Karpas-422 (cell line): ENCODE results near the gene THSD4. TPM values are rescaled to one million over a fixed set of nuclear protein-coding genes. Genes with fewer than 3 reads are reported as not detected.
"Not testable (repeated sequence)": the region's sequence is repeated elsewhere in the genome, so short reads cannot be mapped to it uniquely, and the experiment has no call there.

ENCODE experiments used
- DNase-seq: peaks from one replicate; pipeline ENCODE4 v3.0.0-alpha.2; 2015
- H2AFZ ChIP-seq: fragments of 200-600 bp; sonication (generic); 2 replicates; pipeline ENCODE4 v1.6.1; 2014; ENCODE audit warnings: antibody characterized with exemption, low read length, mixed read lengths
- H3K27ac ChIP-seq: fragments of 200-600 bp; sonication (generic); 2 replicates; pipeline ENCODE4 v1.5.1; 2014; ENCODE audit warnings: mild to moderate bottlenecking, low read length, moderate library complexity
- H3K27me3 ChIP-seq: fragments of 200-600 bp; sonication (generic); 2 replicates; pipeline ENCODE4 v1.6.1; 2014; ENCODE audit warnings: low read length, mixed read lengths
- H3K36me3 ChIP-seq: fragments of 200-600 bp; sonication (generic); 2 replicates; pipeline ENCODE4 v1.6.1; 2014; ENCODE audit warnings: low read length, mixed read lengths; ENCODE audit not compliant: insufficient read depth
- H3K4me1 ChIP-seq: fragments of 200-600 bp; sonication (generic); 2 replicates; pipeline ENCODE4 v1.6.1; 2014; ENCODE audit warnings: mild to moderate bottlenecking, low read length, mixed read lengths
- H3K4me2 ChIP-seq: fragments of 200-600 bp; sonication (generic); 2 replicates; pipeline ENCODE4 v1.6.1; 2014; ENCODE audit warnings: low read length, low read depth, mild to moderate bottlenecking; ENCODE audit not compliant: poor library complexity, severe bottlenecking
- H3K4me3 ChIP-seq: fragments of 200-600 bp; sonication (generic); 2 replicates; pipeline ENCODE4 v1.5.1; 2014; ENCODE audit warnings: mild to moderate bottlenecking, antibody characterized with exemption, low read length, mixed read lengths
- H3K79me2 ChIP-seq: fragments of 200-600 bp; sonication (generic); 2 replicates; pipeline ENCODE4 v1.6.1; 2014; ENCODE audit warnings: mild to moderate bottlenecking, low read length, mixed read lengths
- H3K9ac ChIP-seq: fragments of 200-600 bp; sonication (generic); 2 replicates; pipeline ENCODE4 v1.6.0; 2014; ENCODE audit warnings: low read length
- H3K9me2 ChIP-seq: fragments of 200-600 bp; sonication (generic), shearing (Covaris generic); replicated peaks from 2 replicates; pipeline ENCODE4 v1.6.0; 2014; ENCODE audit warnings: mild to moderate bottlenecking, low read length, moderate library complexity; ENCODE audit not compliant: insufficient read depth
- H3K9me3 ChIP-seq: fragments of 300-700, 200-600 bp; sonication (generic); 2 replicates; pipeline ENCODE4 v1.6.1; 2014; ENCODE audit warnings: low read length, mixed read lengths
- H4K20me1 ChIP-seq: fragments of 200-600 bp; sonication (generic); 2 replicates; pipeline ENCODE4 v1.6.1; 2014; ENCODE audit warnings: mild to moderate bottlenecking, antibody characterized with exemption, low read length, low read depth; ENCODE audit not compliant: insufficient read depth
- total RNA-seq: library from RNA; depleted of rRNA; stranded (reverse); fragments of >200 nt; shearing (Covaris generic); gene quantifications from 2 replicates; pipeline ENCODE4 v1.2.3, GENCODE V29; 2014; ENCODE audit warnings: low replicate concordance

The THSD4 gene
- total RNA-seq, 1 experiment from 2014 or later: 0.11 TPM

- Histone ChIP-seq H2AFZ (no peak overlapping the region), H3K9me3 (no peaks in the 10 kb centered on the region), H4K20me1 (no peaks in the 10 kb centered on the region), H3K4me3 (no peak overlapping the region), H3K4me1 (no peaks in the 10 kb centered on the region), H3K9ac (no peak overlapping the region), H3K4me2 (no peak overlapping the region), H3K27ac (no peak overlapping the region), H3K9me2 (no peaks in the 10 kb centered on the region), H3K27me3 (no peaks in the 10 kb centered on the region), H3K36me3 (no peaks in the 10 kb centered on the region), H3K79me2 (no peaks in the 10 kb centered on the region)
- DNase-seq: no peak
These were observed 84.4 kb downstream of the THSD4 start for GRCh38 chr15:71199384-71200351.

DNA sequence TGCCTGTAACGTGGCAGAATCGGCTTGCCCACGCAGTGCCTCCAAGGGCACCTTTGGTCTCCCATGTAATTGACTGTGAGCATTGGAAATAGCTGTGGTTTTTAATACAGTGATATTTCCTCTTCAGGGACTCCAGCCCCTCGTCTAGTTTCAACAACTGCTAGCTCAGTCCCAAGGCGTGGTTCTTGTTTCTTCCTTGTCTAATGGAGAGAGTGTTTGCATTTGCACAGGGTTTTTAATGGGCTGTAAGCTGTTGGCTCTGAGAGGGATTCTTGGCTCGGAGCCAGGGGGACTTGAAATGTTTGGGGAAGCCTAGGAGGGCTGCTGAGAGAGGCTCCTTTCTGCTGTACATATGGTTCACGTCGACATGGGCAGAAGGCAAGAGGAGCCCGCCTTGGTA is 86.2 kb downstream of the THSD4 start:
- Histone ChIP-seq H2AFZ (no peak overlapping the region), H3K27ac (no peak overlapping the region), H4K20me1 (no peaks in the 10 kb centered on the region), H3K4me2 (no peak overlapping the region), H3K27me3 (no peaks in the 10 kb centered on the region), H3K79me2 (no peaks in the 10 kb centered on the region), H3K36me3 (no peaks in the 10 kb centered on the region), H3K9me2 (no peaks in the 10 kb centered on the region), H3K9me3 (no peaks in the 10 kb centered on the region), H3K9ac (no peak overlapping the region), H3K4me3 (no peak overlapping the region), H3K4me1 (no peaks in the 10 kb centered on the region)
- no peak for DNase-seq

- Histone ChIP-seq H3K9me2 (no peaks in the 10 kb centered on the region), H3K36me3 (no peaks in the 10 kb centered on the region), H3K79me2 (no peaks in the 10 kb centered on the region), H3K4me2 (no peak overlapping the region), H3K9ac (no peak overlapping the region), H3K27me3 (no peaks in the 10 kb centered on the region), H4K20me1 (no peaks in the 10 kb centered on the region), H3K27ac (no peak overlapping the region), H3K9me3 (no peaks in the 10 kb centered on the region), H3K4me1 (no peaks in the 10 kb centered on the region), H3K4me3 (no peak overlapping the region), H2AFZ (no peak overlapping the region)
- no peak for DNase-seq
These were observed 87.4 kb downstream of the THSD4 start for GRCh38 chr15:71202712-71203111.

DNA sequence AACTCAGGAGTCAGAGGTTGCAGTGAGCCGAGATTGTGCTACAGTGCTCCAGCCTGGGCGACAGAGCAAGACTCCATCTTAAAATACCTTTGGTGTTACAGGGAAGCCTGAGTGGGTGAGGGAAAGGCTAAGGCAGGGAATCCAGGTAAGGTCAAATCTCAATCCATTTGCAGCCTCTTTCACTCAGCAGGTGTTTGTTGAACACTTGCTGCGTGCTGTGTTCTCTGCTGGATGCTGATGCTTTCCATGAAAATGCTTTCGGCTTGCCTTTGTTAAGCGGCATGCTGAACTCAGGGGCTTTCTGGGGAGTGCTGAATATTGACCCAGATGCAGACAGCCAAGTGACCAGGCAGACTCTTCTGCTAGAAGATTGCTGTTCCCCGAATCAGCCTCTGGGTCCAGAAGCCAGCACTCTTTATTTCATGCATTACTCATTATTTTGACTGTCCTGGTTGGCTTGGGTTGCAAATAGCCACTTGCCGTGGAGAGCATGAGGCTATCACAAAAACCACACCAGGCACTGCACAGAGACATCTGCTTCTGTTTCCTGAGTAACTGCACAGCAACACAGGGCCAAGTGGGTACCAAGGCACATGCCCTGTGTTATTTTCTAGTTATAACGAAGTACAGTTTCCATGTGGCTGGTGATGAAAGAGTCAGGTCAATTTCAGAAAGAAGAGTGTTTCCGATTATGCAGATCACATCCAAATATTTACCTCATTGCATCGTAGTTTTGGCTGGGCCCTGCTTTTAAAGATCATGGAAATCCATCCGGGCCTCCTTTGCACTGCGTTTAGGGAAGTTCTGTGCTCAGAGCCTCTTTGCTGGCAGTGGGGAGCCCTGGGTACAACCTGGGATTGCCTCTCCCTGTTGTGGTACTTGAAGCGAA is 88.6 kb downstream of the THSD4 start:
- Histone ChIP-seq H2AFZ (no peak overlapping the region), H3K27me3 (no peaks in the 10 kb centered on the region), H3K4me1 (no peaks in the 10 kb centered on the region), H3K4me2 (no peak overlapping the region), H3K9me3 (no peaks in the 10 kb centered on the region), H4K20me1 (no peaks in the 10 kb centered on the region), H3K27ac (no peak overlapping the region), H3K4me3 (no peak overlapping the region), H3K79me2 (no peaks in the 10 kb centered on the region), H3K9ac (no peak overlapping the region), H3K36me3 (no peaks in the 10 kb centered on the region), H3K9me2 (no peaks in the 10 kb centered on the region)
- DNase-seq: no peak

GRCh38 chr15:71207141-71207540 is 91.9 kb downstream of the THSD4 start:
- no peak overlapping the region for H3K4me3 ChIP-seq
- H3K4me1 ChIP-seq: no peaks in the 10 kb centered on the region
- no peaks in the 10 kb centered on the region for H3K9me3 ChIP-seq
- H3K4me2 ChIP-seq: no peak overlapping the region
- no peaks in the 10 kb centered on the region for H4K20me1 ChIP-seq
- DNase-seq: no peak
- H3K27ac ChIP-seq: no peak overlapping the region
- no peak overlapping the region for H2AFZ ChIP-seq
- no peaks in the 10 kb centered on the region for H3K79me2 ChIP-seq
- H3K9ac ChIP-seq: no peak overlapping the region
- H3K9me2 ChIP-seq: no peaks in the 10 kb centered on the region
- no peaks in the 10 kb centered on the region for H3K27me3 ChIP-seq
- H3K36me3 ChIP-seq: no peaks in the 10 kb centered on the region

- H3K4me3 ChIP-seq: no peak overlapping the region
- no peaks in the 10 kb centered on the region for H3K36me3 ChIP-seq
- H4K20me1 ChIP-seq: no peaks in the 10 kb centered on the region
- H3K27me3 ChIP-seq: no peaks in the 10 kb centered on the region
- no peaks in the 10 kb centered on the region for H3K9me3 ChIP-seq
- H3K79me2 ChIP-seq: no peaks in the 10 kb centered on the region
- no peak overlapping the region for H2AFZ ChIP-seq
- DNase-seq: no peak
- no peak overlapping the region for H3K4me2 ChIP-seq
- H3K27ac ChIP-seq: no peak overlapping the region
- no peaks in the 10 kb centered on the region for H3K4me1 ChIP-seq
- no peak overlapping the region for H3K9ac ChIP-seq
- no peaks in the 10 kb centered on the region for H3K9me2 ChIP-seq
These were observed 96.9 kb downstream of the THSD4 start for GRCh38 chr15:71212146-71212545.

DNA sequence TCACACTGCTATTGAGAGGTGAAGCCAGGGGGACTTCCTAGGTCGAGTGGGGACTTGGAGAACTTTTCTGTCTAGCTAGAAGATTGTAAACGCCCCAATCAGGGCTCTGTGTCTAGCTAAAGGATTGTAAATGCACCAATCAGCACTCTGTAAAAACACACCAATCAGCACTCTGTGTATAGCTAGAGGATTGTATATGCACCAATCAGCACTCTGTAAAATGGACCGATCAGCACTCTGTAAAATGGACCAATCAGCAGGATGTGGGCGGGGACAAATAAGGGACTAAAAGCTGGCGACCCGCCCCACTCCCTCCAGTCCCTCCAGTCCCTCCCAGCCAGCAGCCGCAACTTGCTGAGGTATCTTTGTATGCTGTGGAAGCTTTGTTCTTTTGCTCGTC is 98.7 kb downstream of the THSD4 start:
- not testable (repeated sequence) for H3K4me1 ChIP-seq

More for the DNA sequence above, 98.7 kb downstream of the THSD4 start:
- H2AFZ ChIP-seq, H3K9me2 ChIP-seq, H3K27ac ChIP-seq, H3K9ac ChIP-seq, H3K9me3 ChIP-seq, H4K20me1 ChIP-seq, H3K79me2 ChIP-seq, H3K4me2 ChIP-seq, H3K27me3 ChIP-seq, H3K36me3 ChIP-seq, H3K4me3 ChIP-seq: not testable (repeated sequence)
- peak; percentile 16 for DNase-seq
